22Rv1 (cell line): ENCODE measurements around the gene FLNA.

Source experiments
- CTCF ChIP-seq: fragments of 450-650 bp; IDR thresholded peaks from 2 replicates; pipeline ENCODE4 v1.5.1; 2017; ENCODE audit warnings: mild to moderate bottlenecking
- ZFX ChIP-seq: fragments of 450-650 bp; IDR thresholded peaks from 2 replicates; pipeline ENCODE4 v1.6.1; 2017; ENCODE audit warnings: antibody characterized with exemption, borderline replicate concordance

- TF ChIP-seq CTCF (no peak), ZFX (no peak)
These were observed 23.6 kb upstream of the FLNA start, which contains the start of gene RPL10 for GRCh38 chrX:154397888-154398667.
